Stimulated activated CD4-positive, alpha-beta T cell treated with anti-CD3 and anti-CD28 coated beads, Interleukin-4, amount 100 ng/mL, for 48 hours (primary cell): ENCODE data around the gene PTPRA.
"Not testable (repeated sequence)": the region's sequence is repeated elsewhere in the genome, so short reads cannot be mapped to it uniquely, and the experiment has no call there.

ENCODE experiments used
- DNase-seq, 2 donors: peaks; one replicate each; pipeline ENCODE4 v3.0.0-alpha.2; 2020; ENCODE audit warnings: low read depth in 2 of 2

PTPRA gene

DNA sequence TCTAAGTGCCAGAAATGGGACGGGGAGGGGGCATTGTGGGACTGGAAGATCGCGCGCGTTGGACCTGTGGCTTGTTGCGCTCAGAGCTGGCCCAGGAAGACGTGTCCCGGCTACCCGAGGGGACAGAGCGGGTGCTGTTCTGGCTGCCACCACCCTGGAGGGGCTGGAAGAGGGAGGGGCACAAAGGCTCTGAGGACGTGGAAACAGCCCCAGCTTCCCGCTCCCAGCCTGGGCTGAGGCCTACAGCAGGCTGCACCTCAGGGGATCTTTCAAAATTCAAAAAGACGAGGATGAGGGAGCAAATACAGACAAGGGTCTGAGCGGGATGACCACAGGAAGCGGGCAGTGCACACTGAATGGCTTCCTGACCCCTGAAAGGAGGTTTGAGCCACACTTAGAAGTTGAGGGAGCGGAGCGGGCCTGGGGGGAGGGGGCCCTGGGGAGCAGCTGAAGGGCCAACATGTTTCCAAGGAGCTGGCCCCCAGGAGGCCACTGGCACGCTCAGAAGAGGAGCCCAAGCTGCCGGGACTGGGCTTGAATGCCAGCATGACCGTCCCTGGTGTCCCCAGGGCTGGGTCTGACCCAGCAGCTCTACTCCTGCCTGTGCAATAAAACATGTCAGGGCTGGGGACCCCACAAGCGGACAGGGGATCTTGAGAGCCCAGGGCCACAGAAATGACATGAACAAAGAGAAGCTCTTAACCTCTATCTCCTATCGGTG, 199.4 kb downstream of the PTPRA start:
- no peak for DNase-seq

DNA sequence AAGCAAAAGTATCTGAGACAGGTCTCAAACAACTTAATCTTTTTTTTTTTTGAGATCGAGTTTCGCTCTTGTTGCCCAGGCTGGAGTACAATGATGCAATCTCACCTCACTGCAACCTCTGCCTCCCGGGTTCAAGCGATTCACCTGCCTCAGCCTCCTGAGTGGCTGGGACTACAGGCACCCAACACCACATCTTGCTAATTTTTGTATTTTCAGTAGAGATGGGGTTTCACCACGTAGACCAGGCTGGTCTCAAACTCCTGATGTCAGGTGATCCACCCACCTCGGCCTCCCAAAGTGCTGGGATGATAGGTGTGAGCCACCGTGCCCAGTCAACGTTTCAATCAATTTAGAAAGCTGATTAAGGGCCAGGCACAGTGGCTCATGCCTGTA, 200.0 kb downstream of the PTPRA start:
- DNase-seq = not testable (repeated sequence)

DNA sequence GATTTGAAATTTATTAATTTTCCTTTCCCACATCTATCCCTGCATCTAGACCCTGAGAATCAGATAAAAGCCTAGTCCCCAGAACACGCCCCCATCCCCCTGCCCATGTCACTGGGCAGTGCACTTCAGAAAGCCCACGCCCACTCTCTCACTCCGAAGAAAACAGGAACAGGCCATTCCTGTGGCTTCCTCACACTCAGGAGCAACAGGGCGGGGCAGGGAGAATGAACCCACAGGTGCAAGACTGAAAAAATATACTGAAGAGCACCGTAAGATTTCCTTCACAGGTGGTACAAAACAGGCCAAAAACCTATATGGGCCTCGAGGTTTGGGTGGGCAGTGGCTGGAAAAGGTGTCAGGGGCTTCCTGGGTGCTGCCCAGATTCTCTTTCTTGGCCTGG, 201.5 kb downstream of the PTPRA start:
- no peak for DNase-seq

DNA sequence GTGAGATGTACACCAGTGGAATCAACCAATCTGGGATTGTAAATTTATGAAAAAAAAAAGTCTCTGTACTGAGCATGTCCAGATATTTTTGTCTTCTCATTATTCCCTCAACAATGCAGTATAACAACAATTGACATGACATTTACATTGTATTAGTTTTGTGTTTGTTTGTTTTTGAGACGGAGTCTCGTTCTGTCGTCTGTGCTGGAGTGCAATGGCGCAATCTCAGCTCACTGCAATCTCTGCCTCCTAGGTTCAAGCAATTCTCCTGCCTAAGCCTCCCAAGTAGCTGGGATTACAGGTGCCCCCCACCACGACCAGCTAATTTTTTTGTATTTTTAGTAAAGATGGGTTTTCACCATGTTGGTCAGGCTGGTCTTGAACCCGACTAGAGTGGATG, 202.0 kb downstream of the PTPRA start:
- DNase-seq = not testable (repeated sequence)

DNA sequence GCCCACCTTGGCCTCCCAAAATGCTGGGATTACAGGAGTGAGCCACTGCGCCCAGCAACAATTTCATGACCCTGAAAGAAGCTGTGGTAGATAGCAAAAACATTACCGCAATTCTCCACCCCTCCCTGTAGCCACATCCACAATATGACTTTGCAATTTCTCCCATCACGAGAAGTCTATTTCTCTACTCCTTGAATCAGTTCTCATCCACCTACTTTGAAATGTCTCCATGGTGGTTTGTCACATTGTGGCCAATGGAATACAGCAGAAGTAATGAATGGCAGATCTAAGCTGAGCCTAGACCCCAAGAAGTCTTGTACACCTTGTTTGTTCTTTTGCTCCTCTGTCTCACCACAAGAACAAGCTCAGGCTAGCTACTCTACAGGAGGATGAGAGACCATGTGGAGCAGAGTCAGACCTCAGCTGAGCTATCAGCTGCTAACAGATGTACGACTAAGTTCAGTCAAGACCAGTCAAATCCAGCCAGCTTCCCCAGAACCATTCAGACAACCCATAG, 204.4 kb downstream of the PTPRA start:
- DNase-seq = no peak

DNA sequence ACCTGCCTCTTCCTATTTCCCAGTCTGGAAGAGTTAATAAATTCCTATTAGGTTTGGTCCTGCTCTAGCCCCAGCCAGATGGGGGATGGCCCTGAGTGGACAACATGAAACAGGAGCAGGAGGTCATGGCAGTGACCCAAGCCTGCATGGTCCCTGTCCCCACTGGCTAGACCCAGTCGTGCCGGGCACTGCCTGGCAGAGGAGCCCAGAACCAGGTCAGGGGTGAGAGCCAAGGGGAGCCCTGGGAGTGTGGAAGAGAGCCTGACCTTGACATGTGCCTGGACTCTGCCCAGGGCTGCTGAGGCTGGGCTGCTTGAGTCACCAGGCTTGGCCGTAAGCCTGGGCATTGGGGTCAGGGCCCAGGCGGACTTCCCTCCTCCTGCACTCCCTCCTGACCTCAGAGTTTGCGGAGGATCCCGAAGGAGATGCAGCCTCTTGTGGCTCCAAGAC, 207.7 kb downstream of the PTPRA start:
- DNase-seq = no peak

DNA sequence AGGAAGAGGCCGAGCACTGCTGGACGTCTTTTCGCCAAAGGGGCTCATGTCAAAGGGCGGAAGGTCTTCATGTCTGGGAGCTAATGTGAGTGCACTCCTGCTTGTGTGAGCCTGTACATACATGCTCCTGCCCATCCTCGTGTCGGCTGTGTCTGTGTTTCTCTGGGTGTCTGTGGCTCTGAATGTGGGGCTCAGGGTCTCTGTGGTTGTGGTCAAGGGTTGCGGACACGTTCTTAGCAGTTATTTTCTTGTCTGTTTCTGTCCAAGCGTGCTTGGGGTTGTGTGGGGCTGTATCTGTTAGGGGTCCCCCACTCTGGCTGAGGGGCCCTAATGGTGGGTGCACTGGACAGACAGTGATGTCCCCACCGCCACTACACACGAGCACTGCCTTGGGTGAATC, 208.4 kb downstream of the PTPRA start:
- no peak for DNase-seq

DNA sequence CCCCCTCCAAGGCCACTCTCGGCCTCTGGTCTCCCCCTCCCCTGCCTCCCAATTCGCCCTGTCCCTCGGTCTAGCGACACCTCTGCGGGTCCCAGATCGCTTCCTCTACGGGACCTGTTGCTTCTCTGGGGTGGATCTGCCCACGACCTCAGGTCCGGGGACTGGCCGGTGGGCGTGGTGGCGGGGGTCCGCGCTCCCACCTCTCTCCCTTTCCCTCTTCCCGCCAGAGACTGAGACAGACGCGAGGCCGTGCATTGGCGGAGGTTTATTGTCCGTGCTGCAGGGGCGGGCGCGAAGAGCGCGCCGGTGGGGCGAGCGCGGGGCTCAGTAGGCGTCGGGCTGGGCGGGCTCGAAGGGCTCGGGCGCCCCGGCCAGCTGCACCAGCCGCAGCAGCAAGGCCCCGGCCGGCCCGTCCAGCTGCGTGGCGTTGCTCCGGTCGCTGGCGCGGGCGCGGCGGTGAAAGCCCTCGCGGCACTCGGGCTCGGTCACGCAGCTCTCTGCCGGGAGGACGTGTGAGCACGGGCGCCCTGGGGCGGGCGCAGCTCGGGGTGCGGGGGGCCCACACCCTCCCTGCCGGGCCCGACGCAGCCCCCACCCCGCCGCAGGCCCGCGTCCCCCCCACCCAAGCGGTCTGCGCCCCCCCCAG, 209.1 kb downstream of the PTPRA start:
- no peak for DNase-seq

DNA sequence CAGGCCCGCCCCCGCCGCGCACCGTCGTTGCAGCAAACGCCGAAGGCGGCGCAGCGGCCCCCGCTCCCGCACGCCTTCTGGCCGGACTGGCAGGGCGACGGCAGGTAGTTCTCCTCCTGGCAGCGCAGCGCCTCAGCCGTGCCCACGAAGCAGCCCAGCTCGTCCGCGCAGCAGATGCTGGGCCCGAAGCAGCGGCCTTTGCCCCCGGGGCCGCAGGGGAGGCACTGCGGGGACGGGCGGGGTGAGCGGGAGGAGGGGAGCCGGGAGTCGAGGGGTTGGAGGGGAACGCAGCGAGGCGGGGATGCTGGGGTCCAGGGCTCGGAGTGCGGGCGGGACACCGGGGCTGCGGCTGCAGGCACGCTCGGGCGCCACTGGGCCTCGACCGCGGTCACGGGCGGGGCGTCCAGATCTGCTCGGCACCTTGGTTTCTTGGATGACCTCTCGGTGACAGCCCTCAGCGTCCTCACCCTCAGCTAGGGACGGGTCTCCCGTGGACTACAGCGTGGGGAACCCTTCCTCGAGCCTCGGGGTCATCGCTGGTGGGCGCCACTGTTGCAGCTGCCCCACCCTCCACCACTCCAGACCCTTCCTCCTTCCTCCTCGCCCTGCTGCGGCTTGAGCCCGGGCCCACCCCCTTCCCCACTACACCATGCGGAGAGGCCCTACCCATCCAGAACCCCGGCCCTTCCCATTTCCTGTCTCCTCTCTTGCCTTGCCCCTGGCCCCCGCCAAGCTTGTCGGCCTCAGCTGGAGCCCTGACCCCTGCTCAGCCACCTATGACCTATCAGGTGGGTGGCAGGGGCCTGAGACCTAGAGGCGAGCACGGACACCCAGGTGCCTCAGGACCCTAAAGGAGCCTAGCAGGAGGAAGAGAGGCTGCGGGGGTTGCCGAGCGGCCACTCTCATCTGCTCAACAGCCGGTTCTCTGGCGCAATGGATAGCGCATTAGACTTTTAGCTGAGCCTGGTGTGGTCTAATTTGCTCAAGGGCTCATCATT, 210.0 kb downstream of the PTPRA start:
- no peak for DNase-seq

DNA sequence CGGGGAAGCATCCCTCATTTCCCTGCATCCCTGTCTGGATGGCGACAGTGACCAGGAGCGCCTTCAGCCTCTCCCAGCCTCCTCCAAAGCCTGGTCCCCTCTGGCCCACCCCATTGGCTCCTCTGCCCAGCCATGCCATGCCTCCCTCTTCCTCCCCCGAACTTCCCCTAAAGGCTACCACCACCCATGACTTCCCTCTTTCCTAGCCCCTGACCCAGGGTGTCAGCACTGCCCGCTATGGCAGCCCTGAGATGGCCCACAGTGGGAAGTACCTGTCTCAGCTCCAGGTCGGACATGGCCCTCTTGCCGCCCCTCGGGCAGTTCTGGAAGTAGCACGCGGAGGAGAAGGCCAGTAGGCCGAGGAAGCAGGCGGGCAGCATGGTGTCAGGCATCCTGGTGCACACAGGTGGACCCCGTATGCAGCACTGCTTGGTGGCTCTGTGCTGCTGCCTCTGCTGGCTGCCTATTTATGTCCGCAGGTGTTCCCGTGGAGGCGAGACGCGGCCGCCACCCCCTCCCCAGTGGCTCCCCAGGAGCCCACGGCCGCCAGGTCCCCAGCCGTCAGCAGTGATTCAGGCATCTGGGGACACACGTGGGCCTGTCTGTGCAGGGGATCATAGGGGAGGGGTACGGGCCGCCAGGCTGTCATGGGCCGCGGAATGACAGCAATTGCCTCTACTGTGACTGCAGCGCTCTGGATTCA, 211.2 kb downstream of the PTPRA start, which contains the start of gene AVP:
TSS of gene AVP (minus strand) at position 442 of the 703 bp plus-strand sequence. CDS start at position 392, 50 bp downstream.
- DNase-seq = no peak

DNA sequence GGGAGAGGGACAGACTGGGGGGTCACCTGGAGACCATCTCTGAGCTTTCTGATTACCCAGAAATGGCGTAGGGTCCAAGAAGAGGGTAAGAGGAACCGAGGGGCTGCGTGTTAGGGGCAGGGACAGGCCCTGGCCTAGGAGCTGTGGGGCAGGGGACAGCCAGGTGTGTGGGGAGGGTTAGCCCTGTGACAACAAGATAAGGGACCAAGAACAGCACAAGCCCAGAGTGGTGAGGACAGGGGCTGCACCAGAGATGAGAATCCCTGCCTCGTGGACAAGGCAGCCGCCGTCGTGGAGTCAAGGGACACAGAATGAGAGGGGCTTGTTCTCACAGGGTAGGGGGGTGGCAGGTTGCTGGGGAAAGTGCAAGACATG, 211.7 kb downstream of the PTPRA start:
- DNase-seq = no peak

DNA sequence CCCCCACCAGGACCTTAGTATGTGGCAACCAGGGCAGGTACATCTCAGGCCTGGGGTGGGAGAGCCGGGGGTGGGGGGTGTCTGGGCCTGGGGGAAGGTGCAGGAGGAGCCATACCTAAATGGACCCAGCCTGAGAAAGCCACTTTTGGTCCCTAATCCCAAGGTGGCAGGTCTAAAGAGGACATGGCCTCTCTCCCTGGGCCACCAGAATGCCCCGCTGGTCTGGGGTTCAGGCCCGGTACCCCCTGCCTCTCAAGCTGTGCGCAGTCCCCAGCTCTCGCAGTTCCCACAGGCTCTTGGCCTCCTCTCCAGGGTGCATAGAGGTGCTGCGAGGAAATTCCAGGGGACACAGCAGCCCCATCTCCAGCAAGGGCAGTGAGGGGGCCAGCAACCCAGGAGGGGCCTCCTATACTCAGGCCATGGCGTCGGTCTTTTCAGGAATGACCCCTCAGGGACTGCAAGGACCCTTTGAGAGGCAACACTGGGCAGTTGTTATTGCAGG, 212.3 kb downstream of the PTPRA start:
- DNase-seq = no peak

DNA sequence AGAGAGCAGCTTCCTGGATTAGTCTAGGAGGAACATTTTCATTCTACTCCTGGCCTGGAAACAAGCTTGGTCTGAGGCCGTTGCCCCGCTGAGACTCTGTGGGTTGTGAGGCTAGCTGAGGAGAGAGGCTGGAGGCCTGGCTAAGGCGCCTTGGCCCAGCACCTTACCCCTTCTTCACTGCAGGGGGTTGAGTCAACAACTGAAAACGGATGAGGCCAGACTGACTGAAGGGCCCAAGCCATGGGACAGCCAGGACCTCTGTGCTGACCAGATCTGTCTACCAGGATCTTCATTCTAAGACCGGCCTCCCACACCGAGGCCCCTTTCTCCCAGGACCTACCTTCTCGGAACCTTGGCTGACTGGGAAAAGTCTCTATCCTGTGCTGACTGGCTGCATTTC, 214.8 kb downstream of the PTPRA start:
- DNase-seq = no peak
